SK-N-SH (cell line): Measurements from ENCODE around the gene PER2. TPM values are rescaled to one million over a fixed set of nuclear protein-coding genes. Genes with fewer than 3 reads are reported as not detected.

ENCODE experiments used
- CTCF ChIA-PET: fragments of 300-600, 350-600 bp; formaldehyde crosslinking; extraction: SDS; loops from one replicate; lab custom pipeline; 2021; lab: Yijun Ruan, JAX
- POLR2A ChIA-PET: fragments of 350-600 bp; sonication (Branson Sonifier 250); formaldehyde crosslinking; extraction: SDS; loops from one replicate; lab custom pipeline; 2020; ENCODE audit warnings: antibody characterized with exemption, inconsistent platforms; lab: Yijun Ruan, JAX
- DNase-seq: peaks from one replicate; pipeline ENCODE4 v3.0.0; 2012
- H2AFZ ChIP-seq: fragments of 200-600 bp; sonication (generic); 2 replicates; pipeline ENCODE4 v1.8.1; 2016; ENCODE audit warnings: antibody characterized with exemption, mild to moderate bottlenecking, low read depth
- H3F3A ChIP-seq: fragments of 200-600 bp; sonication (generic); replicated peaks from 2 replicates; pipeline ENCODE3; 2016; ENCODE audit warnings: antibody characterized with exemption, mild to moderate bottlenecking; ENCODE audit not compliant: insufficient read depth
- H3K27ac ChIP-seq, 2 experiments: fragments of 200-500 bp in 1 of 2; fragments of 200-600 bp in 1 of 2; sonication (Bioruptor generic) in 1 of 2; sonication (generic), shearing (Covaris generic) in 1 of 2; 2 replicates each; pipeline versions ENCODE4 v1.5.1 to v1.6.1; 2014 to 2016; ENCODE audit warnings: low read depth in 2 of 2, inconsistent platforms in 1 of 2, low read length in 1 of 2, mild to moderate bottlenecking in 1 of 2, mixed read lengths in 1 of 2
- H3K27me3 ChIP-seq: fragments of 200-600 bp; sonication (generic), shearing (Covaris generic); 2 replicates; pipeline ENCODE4 v1.6.1; 2016; ENCODE audit warnings: mixed run types; ENCODE audit not compliant: insufficient read depth
- H3K36me3 ChIP-seq, 2 experiments: fragments of 200-500 bp in 1 of 2; fragments of 200-600 bp in 1 of 2; sonication (Bioruptor generic) in 1 of 2; sonication (generic) in 1 of 2; replicated peaks in 1 of 2; 2 replicates each; pipeline versions ENCODE3 to v1.5.1; 2014 to 2016; ENCODE audit warnings: low read length in 1 of 2, mild to moderate bottlenecking in 1 of 2; ENCODE audit not compliant: insufficient read depth in 2 of 2, control insufficient read depth in 1 of 2
- H3K4me1 ChIP-seq, 2 experiments: fragments of 200-500 bp in 1 of 2; fragments of 200-600 bp in 1 of 2; sonication (Bioruptor generic) in 1 of 2; sonication (generic), shearing (Covaris generic) in 1 of 2; 2 replicates each; pipeline versions ENCODE4 v1.5.1 to v1.6.1; 2014 to 2016; ENCODE audit warnings: low read depth in 1 of 2, low read length in 1 of 2, mixed run types in 1 of 2; ENCODE audit not compliant: insufficient read depth in 2 of 2, control insufficient read depth in 1 of 2
- H3K4me2 ChIP-seq: fragments of 200-600 bp; sonication (generic), shearing (Covaris generic); 2 replicates; pipeline ENCODE4 v1.6.1; 2017; ENCODE audit warnings: mixed run types
- H3K4me3 ChIP-seq, 2 experiments: fragments of 200-500 bp in 1 of 2; fragments of 200-600 bp in 1 of 2; sonication (Bioruptor generic) in 1 of 2; sonication (generic), shearing (Covaris generic) in 1 of 2; 2 replicates each; pipeline versions ENCODE4 v1.5.1 to v1.8.1; 2014 to 2016; ENCODE audit warnings: low read depth in 2 of 2, inconsistent platforms in 1 of 2, low read length in 1 of 2, mild to moderate bottlenecking in 1 of 2, mixed read lengths in 1 of 2, moderate library complexity in 1 of 2
- H3K79me2 ChIP-seq: fragments of 200-600 bp; sonication (generic); 2 replicates; pipeline ENCODE4 v1.8.1; 2017; ENCODE audit warnings: mild to moderate bottlenecking; ENCODE audit not compliant: insufficient read depth
- H3K9ac ChIP-seq: fragments of 200-600 bp; sonication (generic); 2 replicates; pipeline ENCODE4 v1.6.1; 2017; ENCODE audit warnings: mixed run types
- H3K9me2 ChIP-seq: fragments of 200-600 bp; sonication (generic); 2 replicates; pipeline ENCODE4 v1.6.1; 2017; ENCODE audit warnings: mixed run types
- H3K9me3 ChIP-seq: fragments of 200-600 bp; sonication (generic); 2 replicates; pipeline ENCODE4 v1.6.1; 2017; ENCODE audit warnings: mixed run types, mild to moderate bottlenecking, moderate library complexity
- H4K20me1 ChIP-seq: fragments of 200-600 bp; sonication (generic); 2 replicates; pipeline ENCODE4 v1.6.1; 2017; ENCODE audit warnings: mild to moderate bottlenecking, mixed run types; ENCODE audit not compliant: insufficient read depth
- FOXJ3 ChIP-seq: sonication (generic); formaldehyde crosslinking; IDR thresholded peaks from 2 replicates; pipeline ENCODE4 v1.5.1; 2020; ENCODE audit warnings: mild to moderate bottlenecking, missing genetic modification reagents
- GABPA ChIP-seq: IDR thresholded peaks from 2 replicates; pipeline ENCODE4 v1.4.0; 2012; ENCODE audit warnings: low read depth, mild to moderate bottlenecking
- JUND ChIP-seq: IDR thresholded peaks from 2 replicates; pipeline ENCODE4 v1.4.0; 2012
- NFIC ChIP-seq: IDR thresholded peaks from 2 replicates; pipeline ENCODE4 v1.4.0; 2012; ENCODE audit warnings: borderline replicate concordance
- SMC3 ChIP-seq: IDR thresholded peaks from 2 replicates; pipeline ENCODE4 v1.6.1; 2012; ENCODE audit warnings: low read depth, low read length, improper control_type of control experiment
- YY1 ChIP-seq: IDR thresholded peaks from 2 replicates; pipeline ENCODE4 v1.4.0; 2012; ENCODE audit warnings: low read depth, mild to moderate bottlenecking
- WGBS: methylation state at CpG from one replicate; pipeline ENCODE4 v1.1.6; 2017; ENCODE audit warnings: low lambda C conversion rate; 5-methylcytosine and 5-hydroxymethylcytosine counted together
- polyA plus RNA-seq, 3 experiments: library from polyadenylated mRNA; depleted of rRNA; stranded (reverse); fragments of >200 nt; gene quantifications; 2 replicates each; pipeline ENCODE4 v1.2.3, GENCODE V29; 2012
- TF ChIP-seq, protein P1 (sequence below): fragments of 150-350 bp; IDR thresholded peaks from 2 replicates; pipeline ENCODE4 v1.6.1; 2017; ENCODE audit warnings: antibody characterized with exemption, low read length, low read depth, borderline replicate concordance
- TF ChIP-seq, protein P2 (sequence below): IDR thresholded peaks from 2 replicates; pipeline ENCODE4 v1.6.1; 2012; ENCODE audit warnings: mild to moderate bottlenecking, low read depth, low read length, moderate library complexity
- TF ChIP-seq, protein P3 (sequence below): IDR thresholded peaks from 2 replicates; pipeline ENCODE4 v1.4.0; 2012; ENCODE audit warnings: low read depth, borderline replicate concordance

PER2 gene
- polyA plus RNA-seq, 1 of the 3 experiments (the other 2 are of a cell fraction) = 0.82 TPM

DNA sequence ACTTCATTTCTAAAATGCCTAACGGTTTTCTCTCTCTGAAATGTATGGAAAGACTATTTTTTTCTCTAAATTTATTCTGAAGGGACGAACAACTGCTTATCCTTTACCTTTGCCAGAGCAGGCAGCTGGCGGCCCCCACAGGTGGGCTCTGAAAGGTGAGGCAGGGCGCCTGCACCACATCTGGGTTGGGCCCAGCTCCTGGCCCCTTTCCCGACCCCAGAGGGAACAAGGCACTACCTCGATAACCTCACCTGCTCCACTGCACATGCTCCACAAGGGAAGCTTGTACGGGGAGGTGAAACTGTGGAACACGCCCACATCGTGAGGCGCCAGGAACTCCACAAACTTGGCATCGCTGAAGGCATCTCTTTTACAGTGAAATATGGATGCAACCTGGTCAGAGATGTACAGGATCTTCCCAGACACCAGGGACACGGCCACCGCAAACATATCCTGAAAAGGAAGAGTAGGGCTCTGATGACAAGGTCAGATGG lies 17.3 kb downstream of the PER2 start:
- POLR2A ChIA-PET = no interaction called here

DNA sequence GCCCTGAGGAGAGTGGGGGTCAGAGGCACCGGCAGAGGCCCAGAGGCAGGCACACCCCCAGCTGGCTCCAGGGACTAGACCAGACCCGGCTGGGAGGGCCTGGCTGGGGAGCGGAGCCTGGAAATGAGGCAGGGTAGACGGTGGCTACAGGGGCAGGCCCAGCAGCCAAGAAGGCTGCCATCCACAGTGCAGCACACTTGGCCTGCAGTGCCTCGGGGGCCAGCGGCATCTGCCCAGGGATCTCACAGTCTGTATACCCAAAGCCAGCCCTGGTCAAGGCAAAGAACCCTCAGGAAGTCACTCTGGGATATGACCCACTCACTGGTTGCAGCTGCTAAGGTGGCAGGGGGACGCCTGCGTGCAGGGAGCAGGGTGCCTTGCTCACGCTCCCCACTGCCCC lies 17.8 kb downstream of the PER2 start:
- Histone ChIP-seq H3K9me3 (no peaks in the 10 kb centered on the region), H3K9me2 (no peaks in the 10 kb centered on the region), H3F3A (no peaks in the 10 kb centered on the region), H3K79me2 (no peaks in the 10 kb centered on the region), H4K20me1 (no peaks in the 10 kb centered on the region), H3K36me3 (peaks cover 3 to 4% of the 10 kb centered on the region in 2 experiments), H3K27me3 (no peaks in the 10 kb centered on the region), H2AFZ (no peak overlapping the region), H3K27ac (no peak overlapping the region), H3K9ac (no peak overlapping the region), H3K4me2 (no peak overlapping the region), H3K4me1 (peaks cover 0 to 3% of the 10 kb centered on the region in 2 experiments; a peak in 1 of 4 replicates), H3K4me3 (no peak overlapping the region)
- CTCF ChIA-PET = interaction anchor here (1.0 to 3.3 kb wide), 3 partner anchors 14 to 758 kb away, joined by 3 to 17 read pairs (median 3); partner anchors contain the start of gene PER2
- POLR2A ChIA-PET = interaction anchor here (0.6 kb wide), 1 partner anchor 565 kb away, joined by 11 read pairs; no protein-coding TSS in a partner anchor
- DNase-seq = peak; percentile 46
- TF ChIP-seq, protein P1, sequence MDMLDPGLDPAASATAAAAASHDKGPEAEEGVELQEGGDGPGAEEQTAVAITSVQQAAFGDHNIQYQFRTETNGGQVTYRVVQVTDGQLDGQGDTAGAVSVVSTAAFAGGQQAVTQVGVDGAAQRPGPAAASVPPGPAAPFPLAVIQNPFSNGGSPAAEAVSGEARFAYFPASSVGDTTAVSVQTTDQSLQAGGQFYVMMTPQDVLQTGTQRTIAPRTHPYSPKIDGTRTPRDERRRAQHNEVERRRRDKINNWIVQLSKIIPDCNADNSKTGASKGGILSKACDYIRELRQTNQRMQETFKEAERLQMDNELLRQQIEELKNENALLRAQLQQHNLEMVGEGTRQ = no peak
- TF ChIP-seq FOXJ3 (CRISPR knock-in tag) (no peak), GABPA (no peak), SMC3 (no peak), JUND (no peak), NFIC (no peak)
- TF ChIP-seq, protein P2, sequence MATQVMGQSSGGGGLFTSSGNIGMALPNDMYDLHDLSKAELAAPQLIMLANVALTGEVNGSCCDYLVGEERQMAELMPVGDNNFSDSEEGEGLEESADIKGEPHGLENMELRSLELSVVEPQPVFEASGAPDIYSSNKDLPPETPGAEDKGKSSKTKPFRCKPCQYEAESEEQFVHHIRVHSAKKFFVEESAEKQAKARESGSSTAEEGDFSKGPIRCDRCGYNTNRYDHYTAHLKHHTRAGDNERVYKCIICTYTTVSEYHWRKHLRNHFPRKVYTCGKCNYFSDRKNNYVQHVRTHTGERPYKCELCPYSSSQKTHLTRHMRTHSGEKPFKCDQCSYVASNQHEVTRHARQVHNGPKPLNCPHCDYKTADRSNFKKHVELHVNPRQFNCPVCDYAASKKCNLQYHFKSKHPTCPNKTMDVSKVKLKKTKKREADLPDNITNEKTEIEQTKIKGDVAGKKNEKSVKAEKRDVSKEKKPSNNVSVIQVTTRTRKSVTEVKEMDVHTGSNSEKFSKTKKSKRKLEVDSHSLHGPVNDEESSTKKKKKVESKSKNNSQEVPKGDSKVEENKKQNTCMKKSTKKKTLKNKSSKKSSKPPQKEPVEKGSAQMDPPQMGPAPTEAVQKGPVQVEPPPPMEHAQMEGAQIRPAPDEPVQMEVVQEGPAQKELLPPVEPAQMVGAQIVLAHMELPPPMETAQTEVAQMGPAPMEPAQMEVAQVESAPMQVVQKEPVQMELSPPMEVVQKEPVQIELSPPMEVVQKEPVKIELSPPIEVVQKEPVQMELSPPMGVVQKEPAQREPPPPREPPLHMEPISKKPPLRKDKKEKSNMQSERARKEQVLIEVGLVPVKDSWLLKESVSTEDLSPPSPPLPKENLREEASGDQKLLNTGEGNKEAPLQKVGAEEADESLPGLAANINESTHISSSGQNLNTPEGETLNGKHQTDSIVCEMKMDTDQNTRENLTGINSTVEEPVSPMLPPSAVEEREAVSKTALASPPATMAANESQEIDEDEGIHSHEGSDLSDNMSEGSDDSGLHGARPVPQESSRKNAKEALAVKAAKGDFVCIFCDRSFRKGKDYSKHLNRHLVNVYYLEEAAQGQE = no peak
- 82% methylated on average over 4 of the region's 9 CpGs for WGBS

More for the DNA sequence above, 17.3 kb downstream of the PER2 start:
- Histone ChIP-seq H3K4me2 (no peak overlapping the region), H3K9me2 (no peaks in the 10 kb centered on the region), H3K9me3 (no peaks in the 10 kb centered on the region), H2AFZ (no peak overlapping the region), H3K36me3 (peaks cover 3% of the 10 kb centered on the region in 2 experiments), H3K9ac (no peak overlapping the region), H3K79me2 (no peaks in the 10 kb centered on the region), H3K4me1 (peaks cover 0 to 3% of the 10 kb centered on the region in 2 experiments; a peak in 1 of 4 replicates), H3F3A (no peaks in the 10 kb centered on the region), H3K27ac (no peak overlapping the region), H4K20me1 (no peaks in the 10 kb centered on the region), H3K4me3 (no peak overlapping the region), H3K27me3 (no peaks in the 10 kb centered on the region)
- 83% methylated on average over 13 of the region's 13 CpGs for WGBS
- DNase-seq = no peak
- TF ChIP-seq YY1 = no peak
- TF ChIP-seq, protein P3, sequence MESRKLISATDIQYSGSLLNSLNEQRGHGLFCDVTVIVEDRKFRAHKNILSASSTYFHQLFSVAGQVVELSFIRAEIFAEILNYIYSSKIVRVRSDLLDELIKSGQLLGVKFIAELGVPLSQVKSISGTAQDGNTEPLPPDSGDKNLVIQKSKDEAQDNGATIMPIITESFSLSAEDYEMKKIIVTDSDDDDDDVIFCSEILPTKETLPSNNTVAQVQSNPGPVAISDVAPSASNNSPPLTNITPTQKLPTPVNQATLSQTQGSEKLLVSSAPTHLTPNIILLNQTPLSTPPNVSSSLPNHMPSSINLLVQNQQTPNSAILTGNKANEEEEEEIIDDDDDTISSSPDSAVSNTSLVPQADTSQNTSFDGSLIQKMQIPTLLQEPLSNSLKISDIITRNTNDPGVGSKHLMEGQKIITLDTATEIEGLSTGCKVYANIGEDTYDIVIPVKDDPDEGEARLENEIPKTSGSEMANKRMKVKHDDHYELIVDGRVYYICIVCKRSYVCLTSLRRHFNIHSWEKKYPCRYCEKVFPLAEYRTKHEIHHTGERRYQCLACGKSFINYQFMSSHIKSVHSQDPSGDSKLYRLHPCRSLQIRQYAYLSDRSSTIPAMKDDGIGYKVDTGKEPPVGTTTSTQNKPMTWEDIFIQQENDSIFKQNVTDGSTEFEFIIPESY = no peak
- CTCF ChIA-PET = interaction anchor here (1.0 to 3.3 kb wide), 3 partner anchors 14 to 758 kb away, joined by 3 to 17 read pairs (median 3); partner anchors contain the start of gene PER2
